ENCODE data around the gene VIL1. TPM values are rescaled to one million over a fixed set of nuclear protein-coding genes. Genes with fewer than 3 reads are reported as not detected.

Gene VIL1
- total and polyA plus RNA-seq, 9 of the 15 experiments (the other 6 are each of a cell fraction or from before 2014, with no cell fraction given): 0.51 to 2.7 (median 1.2) TPM

DNA sequence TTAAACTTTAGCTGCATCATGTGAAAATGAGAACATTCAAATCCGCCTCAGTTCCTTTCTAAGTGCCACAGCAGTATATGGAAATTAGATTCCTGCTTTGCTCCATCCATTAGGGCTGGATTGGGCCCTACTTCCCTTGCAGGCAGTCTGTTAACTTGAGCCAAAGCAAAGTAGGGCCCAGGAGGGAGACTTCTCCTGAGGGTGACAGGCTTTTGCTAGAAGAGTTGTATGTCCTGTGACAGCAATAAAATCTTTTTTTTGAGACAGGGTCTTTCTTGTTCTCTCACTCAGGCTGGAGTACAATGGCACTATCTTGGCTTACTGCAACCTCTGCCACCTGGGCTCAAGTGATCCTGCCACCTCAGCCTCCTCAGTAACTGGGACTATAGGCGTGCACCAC lies 28.1 kb downstream of the VIL1 start:
- POLR2A ChIA-PET: interaction anchor here (0.7 to 1.0 kb wide), 3 partner anchors 10 to 175 kb away, joined by 3 to 4 read pairs (median 3); no protein-coding TSS in a partner anchor
- DNase-seq (ENCODE audit: extremely low read depth in 1 of 4, low spot score in 3 of 4) (no peak), ATAC-seq (no peak), FAIRE-seq (no peak)
- 88% methylated on average over 2 of the region's 2 CpGs for WGBS (ENCODE audit: insufficient coverage, low coverage, missing lambda C conversion rate)
- Histone ChIP-seq H3K4me3 (no peak overlapping the region), H2AFZ (ENCODE audit: low read depth, low read length) (no peak overlapping the region), H4K20me1 (replicated peaks; ENCODE audit: control insufficient read depth, insufficient read depth, low read length) (no peaks in the 10 kb centered on the region), H3K9ac (ENCODE audit: insufficient read depth in 1 of 2, low read depth in 2 of 2, low read length in 2 of 2) (no peak overlapping the region), H3K4me2 (ENCODE audit: insufficient read depth, low read length) (no peak overlapping the region), H3K9me1 (ENCODE audit: control insufficient read depth, insufficient read depth, low read length) (no peaks in the 10 kb centered on the region), H3K9me3 (replicated peaks; ENCODE audit: control insufficient read depth, insufficient read depth, low read depth, low read length) (no peaks in the 10 kb centered on the region), H3K36me3 (ENCODE audit: control insufficient read depth, insufficient read depth, low read length) (peaks cover 19% of the 10 kb centered on the region; the same call in 2 of the 3 replicates), H3K27ac (ENCODE audit: extremely low read depth, low read depth, low read length) (no peak overlapping the region), H3K27me3 (ENCODE audit: control insufficient read depth in 2 of 2, insufficient read depth in 2 of 2, low read length in 2 of 2) (no peaks in the 10 kb centered on the region), H3K4me1 (replicated peaks in 1 of 2; ENCODE audit: control insufficient read depth in 2 of 2, insufficient read depth in 2 of 2, low read length in 2 of 2) (no peaks in the 10 kb centered on the region; a peak in 2 of 5 replicates), H3K79me2 (ENCODE audit: control insufficient read depth, insufficient read depth, low read length) (no peaks in the 10 kb centered on the region)
- no peak for TF ChIP-seq TBL1XR1 (IDR thresholded peaks at IDR 0.05; ENCODE audit: low read length in 2 of 2)
- TF ChIP-seq TCFL5 (CRISPR knock-in tag; conservative IDR thresholded peaks at IDR 0.05): no peak
- no peak for TF ChIP-seq SUPT5H (IDR thresholded peaks at IDR 0.05)
- TF ChIP-seq ZNF316 (IDR thresholded peaks at IDR 0.05): no peak
- no peak for TF ChIP-seq CHD4 (IDR thresholded peaks at IDR 0.05; ENCODE audit: insufficient read depth, insufficient replicate concordance, low read depth, low read length, poor library complexity, severe bottlenecking)
- TF ChIP-seq, protein P1, sequence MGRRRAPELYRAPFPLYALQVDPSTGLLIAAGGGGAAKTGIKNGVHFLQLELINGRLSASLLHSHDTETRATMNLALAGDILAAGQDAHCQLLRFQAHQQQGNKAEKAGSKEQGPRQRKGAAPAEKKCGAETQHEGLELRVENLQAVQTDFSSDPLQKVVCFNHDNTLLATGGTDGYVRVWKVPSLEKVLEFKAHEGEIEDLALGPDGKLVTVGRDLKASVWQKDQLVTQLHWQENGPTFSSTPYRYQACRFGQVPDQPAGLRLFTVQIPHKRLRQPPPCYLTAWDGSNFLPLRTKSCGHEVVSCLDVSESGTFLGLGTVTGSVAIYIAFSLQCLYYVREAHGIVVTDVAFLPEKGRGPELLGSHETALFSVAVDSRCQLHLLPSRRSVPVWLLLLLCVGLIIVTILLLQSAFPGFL (CRISPR knock-in tag; IDR thresholded peaks at IDR 0.05): no peak
- no peak for TF ChIP-seq STAT5A (IDR thresholded peaks at IDR 0.05; ENCODE audit: borderline replicate concordance, low read length)
- no peak for TF ChIP-seq NR1H2 (CRISPR knock-in tag; IDR thresholded peaks at IDR 0.05)
- no peak for TF ChIP-seq ZSCAN29 (IDR thresholded peaks at IDR 0.05)
- no TSS peak for BruUV-seq (replicated peaks)
- in situ Hi-C loops (cut with MboI): no loop called here
- intact Hi-C loops (cut with micrococcal nuclease): no loop called here
- CTCF ChIA-PET (ENCODE audit: low intra/inter-chr PET ratio): no interaction called here

Data from K562 (cell line).